Esophagus squamous epithelium (tissue), 5 donors: ENCODE results near the gene BBOX1. TPM values are rescaled to one million over a fixed set of nuclear protein-coding genes. Genes with fewer than 3 reads are reported as not detected.

Experiments
- DNase-seq: peaks from one replicate; lab custom pipeline; 2025; lab: John Stamatoyannopoulos, UW
- H3K27ac ChIP-seq, 4 donors: fragments of 200-600 bp; sonication (generic); one replicate each; pipeline ENCODE4 v1.5.1; 2016 to 2019; ENCODE audit warnings: mild to moderate bottlenecking in 1 of 4
- H3K27me3 ChIP-seq, 4 donors: fragments of 200-600 bp; sonication (generic); 1 replicate in 3 of 4; 2 replicates in 1 of 4; pipeline versions ENCODE4 v1.5.1 to v1.6.0; 2017 to 2021; ENCODE audit warnings: antibody characterized with exemption in 1 of 4
- H3K36me3 ChIP-seq, 3 donors: fragments of 200-600 bp; sonication (generic); one replicate each; pipeline ENCODE4 v1.5.1; 2016 to 2019
- H3K4me1 ChIP-seq, 3 donors: fragments of 200-600 bp; sonication (generic); one replicate each; pipeline ENCODE4 v1.5.1; 2017 to 2019
- H3K4me3 ChIP-seq, 4 donors: fragments of 200-600 bp; sonication (generic); 1 replicate in 3 of 4; 2 replicates in 1 of 4; pipeline ENCODE4 v1.5.1; 2016 to 2019; ENCODE audit warnings: mild to moderate bottlenecking in 2 of 4, moderate library complexity in 1 of 4
- H3K9me3 ChIP-seq, 3 donors: fragments of 200-600 bp; sonication (generic); one replicate each; pipeline ENCODE4 v1.5.1; 2016 to 2019
- POLR2A ChIP-seq, 4 donors: fragments of 450-650 bp; IDR thresholded peaks; one replicate each; pipeline ENCODE4 v1.6.1; 2017; ENCODE audit warnings: antibody characterized with exemption in 4 of 4, mild to moderate bottlenecking in 4 of 4, moderate library complexity in 3 of 4
- WGBS, 2 donors: methylation state at CpG; one replicate each; pipeline ENCODE4 v1.1.5; 2018; 5-methylcytosine and 5-hydroxymethylcytosine counted together
- intact Hi-C: fragments of 100-400 bp; cut with DNase I; formaldehyde crosslinking; loops from one replicate; pipeline ENCODE4 v1.15.0; 2022
- total RNA-seq, 4 donors: library from RNA; depleted of rRNA; stranded (reverse); fragments of >200 nt; gene quantifications; one replicate each; pipeline ENCODE4 v1.1.0, GENCODE V29; 2016
- TF ChIP-seq, protein P1 (sequence below), 6 experiments: fragments of 450-650 bp in 4 of 6; fragments of 200-600 bp in 2 of 6; sonication (generic) in 2 of 6; IDR thresholded peaks; one replicate each; pipeline ENCODE4 v1.5.1; 2016 to 2019; ENCODE audit warnings: antibody characterized with exemption in 6 of 6, mild to moderate bottlenecking in 4 of 6, moderate library complexity in 4 of 6
- donor health status: DM: yes; HTN: yes; CAD: no.

BBOX1 gene
- total RNA-seq, 4 donors from 2014 or later = 6.0 to 25.9 (median 14.0) TPM

- peaks cover 0 to 16% (median 0%) of the 10 kb centered on the region in 3 donors for H3K4me1 ChIP-seq
- H3K36me3 ChIP-seq = no peaks in the 10 kb centered on the region
- WGBS, 2 donors = 38 to 39% methylated on average over 2 of the region's 2 CpGs
- peaks cover 0 to 8% (median 0%) of the 10 kb centered on the region in 3 donors for H3K9me3 ChIP-seq
- DNase-seq = no peak
- H3K27ac ChIP-seq = peak overlapping the region in 1 of 4 donors; percentile 10
- TF ChIP-seq, protein P1, sequence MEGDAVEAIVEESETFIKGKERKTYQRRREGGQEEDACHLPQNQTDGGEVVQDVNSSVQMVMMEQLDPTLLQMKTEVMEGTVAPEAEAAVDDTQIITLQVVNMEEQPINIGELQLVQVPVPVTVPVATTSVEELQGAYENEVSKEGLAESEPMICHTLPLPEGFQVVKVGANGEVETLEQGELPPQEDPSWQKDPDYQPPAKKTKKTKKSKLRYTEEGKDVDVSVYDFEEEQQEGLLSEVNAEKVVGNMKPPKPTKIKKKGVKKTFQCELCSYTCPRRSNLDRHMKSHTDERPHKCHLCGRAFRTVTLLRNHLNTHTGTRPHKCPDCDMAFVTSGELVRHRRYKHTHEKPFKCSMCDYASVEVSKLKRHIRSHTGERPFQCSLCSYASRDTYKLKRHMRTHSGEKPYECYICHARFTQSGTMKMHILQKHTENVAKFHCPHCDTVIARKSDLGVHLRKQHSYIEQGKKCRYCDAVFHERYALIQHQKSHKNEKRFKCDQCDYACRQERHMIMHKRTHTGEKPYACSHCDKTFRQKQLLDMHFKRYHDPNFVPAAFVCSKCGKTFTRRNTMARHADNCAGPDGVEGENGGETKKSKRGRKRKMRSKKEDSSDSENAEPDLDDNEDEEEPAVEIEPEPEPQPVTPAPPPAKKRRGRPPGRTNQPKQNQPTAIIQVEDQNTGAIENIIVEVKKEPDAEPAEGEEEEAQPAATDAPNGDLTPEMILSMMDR (IDR thresholded peaks at IDR 0.05) = no peak
- TF ChIP-seq POLR2A (IDR thresholded peaks at IDR 0.05) = no peak
- intact Hi-C loops = no loop called here
- H3K4me3 ChIP-seq = no peak overlapping the region
- H3K27me3 ChIP-seq = no peaks in the 10 kb centered on the region
Observed at GRCh38 chr11:27095059-27095458, 54.4 kb downstream of the BBOX1 start.

- WGBS, 2 donors = 40 to 56% methylated on average over 1 of the region's 1 CpG
- intact Hi-C loops = no loop called here
- DNase-seq = no peak
- Histone ChIP-seq H3K36me3 (no peaks in the 10 kb centered on the region), H3K4me1 (peaks cover 0 to 24% (median 0%) of the 10 kb centered on the region in 3 donors), H3K9me3 (no peaks in the 10 kb centered on the region), H3K27ac (peak overlapping the region in 1 of 4 donors; percentile 18), H3K4me3 (no peak overlapping the region), H3K27me3 (no peaks in the 10 kb centered on the region)
- TF ChIP-seq, protein P1 (IDR thresholded peaks at IDR 0.05) = no peak
Observed at GRCh38 chr11:27095887-27096286, 55.3 kb downstream of the BBOX1 start.

- no peak overlapping the region for H3K27ac ChIP-seq
- intact Hi-C loops = no loop called here
- no peak for TF ChIP-seq POLR2A (IDR thresholded peaks at IDR 0.05)
- TF ChIP-seq, protein P1 (IDR thresholded peaks at IDR 0.05) = no peak
- H3K36me3 ChIP-seq = no peaks in the 10 kb centered on the region
- H3K4me1 ChIP-seq = peaks cover 0 to 28% (median 0%) of the 10 kb centered on the region in 3 donors
- WGBS, 2 donors = 68 to 82% methylated on average over 4 of the region's 4 CpGs
- no peak for DNase-seq
- no peak overlapping the region for H3K4me3 ChIP-seq
- no peaks in the 10 kb centered on the region for H3K9me3 ChIP-seq
- no peaks in the 10 kb centered on the region for H3K27me3 ChIP-seq
Observed at GRCh38 chr11:27097551-27097950, 56.9 kb downstream of the BBOX1 start.

DNA sequence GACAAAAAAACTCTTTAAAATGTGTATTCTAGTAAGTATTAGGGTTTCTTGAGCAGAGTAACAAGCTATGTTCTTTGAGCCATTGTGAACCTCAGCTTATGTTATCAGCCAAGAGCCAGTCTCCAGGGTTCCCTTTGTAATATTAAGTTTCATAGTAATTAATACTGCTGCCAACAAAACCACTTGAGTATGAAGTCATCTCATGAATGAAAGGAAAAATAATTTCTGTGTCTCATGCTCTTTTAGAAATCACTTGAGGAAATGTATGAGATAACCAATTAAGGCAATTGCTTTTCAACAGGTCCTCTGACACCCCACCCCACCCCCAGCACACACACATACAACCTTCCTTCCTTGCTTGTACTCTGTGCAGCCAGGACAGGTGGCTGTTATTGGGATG lies 59.9 kb downstream of the BBOX1 start:
- no peak for DNase-seq

DNA sequence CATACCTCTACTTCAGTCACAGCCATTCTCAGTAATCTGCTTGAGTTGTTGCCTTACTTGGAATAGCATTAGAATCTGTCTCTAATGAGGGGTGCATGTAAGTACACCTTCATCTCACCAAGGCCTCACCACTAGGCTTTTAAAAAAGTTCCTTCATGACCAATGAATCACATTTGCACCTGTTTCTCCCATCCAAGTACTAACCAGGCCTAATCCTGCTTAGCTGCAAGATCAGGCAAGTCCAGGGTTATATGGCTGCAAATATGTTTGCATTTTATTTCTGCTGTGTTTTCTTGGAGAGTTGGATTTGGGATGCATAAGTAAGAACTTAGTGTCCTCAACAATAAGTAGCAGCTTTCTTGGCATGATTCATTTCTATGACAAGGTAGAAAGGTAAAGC lies 66.9 kb downstream of the BBOX1 start:
- Histone ChIP-seq H3K27ac (peak overlapping the region in 2 of 4 donors; percentile 3 to 35), H3K4me3 (no peak overlapping the region), H3K36me3 (no peaks in the 10 kb centered on the region), H3K4me1 (peaks cover 0 to 32% (median 4%) of the 10 kb centered on the region in 3 donors), H3K27me3 (no peaks in the 10 kb centered on the region), H3K9me3 (no peaks in the 10 kb centered on the region)
- TF ChIP-seq, protein P1 (IDR thresholded peaks at IDR 0.05) = no peak
- TF ChIP-seq POLR2A (IDR thresholded peaks at IDR 0.05) = no peak
- intact Hi-C loops = no loop called here
- DNase-seq = no peak

More for the DNA sequence above, 59.9 kb downstream of the BBOX1 start:
- no peaks in the 10 kb centered on the region for H3K9me3 ChIP-seq
- no peak overlapping the region for H3K4me3 ChIP-seq
- intact Hi-C loops = no loop called here
- H3K36me3 ChIP-seq = no peaks in the 10 kb centered on the region
- no peaks in the 10 kb centered on the region for H3K27me3 ChIP-seq
- TF ChIP-seq, protein P1 (IDR thresholded peaks at IDR 0.05) = no peak
- no peak for TF ChIP-seq POLR2A (IDR thresholded peaks at IDR 0.05)
- peak overlapping the region in 2 of 4 donors; percentile 47 to 61 for H3K27ac ChIP-seq
- peaks cover 0 to 20% (median 0%) of the 10 kb centered on the region in 3 donors for H3K4me1 ChIP-seq
